ENCODE results near the gene DOK4.

The DOK4 gene

GRCh38 chr16:57470711-57471110 lies 15.6 kb downstream of the DOK4 start:
- DNase-seq (ENCODE audit: extremely low read depth, low read depth) = no peak

GRCh38 chr16:57469917-57470470 lies 16.3 kb downstream of the DOK4 start:
- DNase-seq (ENCODE audit: extremely low read depth, low read depth) = no peak
- no peak for TF ChIP-seq CTCF (IDR thresholded peaks at IDR 0.05; ENCODE audit: low read depth, low read length)

More at GRCh38 chr16:57470711-57471110, 15.6 kb downstream of the DOK4 start:
- TF ChIP-seq CTCF (IDR thresholded peaks at IDR 0.05; ENCODE audit: low read depth, low read length) = no peak

GRCh38 chr16:57469046-57469445 lies 17.2 kb downstream of the DOK4 start:
- TF ChIP-seq CTCF (IDR thresholded peaks at IDR 0.05; ENCODE audit: low read depth, low read length) = no peak
- no peak for DNase-seq (ENCODE audit: extremely low read depth, low read depth)

GRCh38 chr16:57468346-57468745 lies 17.9 kb downstream of the DOK4 start:
- DNase-seq (ENCODE audit: extremely low read depth, low read depth) = no peak
- no peak for TF ChIP-seq CTCF (IDR thresholded peaks at IDR 0.05; ENCODE audit: low read depth, low read length)

- no peak for TF ChIP-seq CTCF (IDR thresholded peaks at IDR 0.05; ENCODE audit: low read depth, low read length)
- DNase-seq (ENCODE audit: extremely low read depth, low read depth) = no peak
Observed at GRCh38 chr16:57464523-57464922, 21.8 kb downstream of the DOK4 start.

GRCh38 chr16:57462978-57463362 lies 23.3 kb downstream of the DOK4 start:
- no peak for TF ChIP-seq CTCF (IDR thresholded peaks at IDR 0.05; ENCODE audit: low read depth, low read length)
- DNase-seq (ENCODE audit: extremely low read depth, low read depth) = no peak

- peak; percentile 47 for DNase-seq (ENCODE audit: extremely low read depth, low read depth)
- TF ChIP-seq CTCF (IDR thresholded peaks at IDR 0.05; ENCODE audit: low read depth, low read length) = peak; percentile 98
Observed at GRCh38 chr16:57462209-57462977, 23.9 kb downstream of the DOK4 start, which contains the start of gene POLR2C. Gene POLR2C, plus strand, starts transcription at chr16:57462679. Its CDS starts 46 bp downstream, at chr16:57462725.

Data from AG09319 (cell line).